Prostate gland (tissue), 2 donors: ENCODE data around the gene NUDT1.

Source experiments
- CTCF ChIP-seq, 4 experiments: fragments of 200-600 bp in 2 of 4; fragments of 450-650 bp in 2 of 4; sonication (generic) in 2 of 4; IDR thresholded peaks; 1 replicate in 3 of 4; 2 replicates in 1 of 4; pipeline ENCODE4 v1.5.1; 2016 to 2019; ENCODE audit warnings: antibody characterized with exemption in 4 of 4, mild to moderate bottlenecking in 2 of 4, moderate library complexity in 2 of 4
- POLR2A ChIP-seq: fragments of 450-650 bp; IDR thresholded peaks from one replicate; pipeline ENCODE4 v1.6.1; 2016; ENCODE audit warnings: antibody characterized with exemption, mild to moderate bottlenecking
- POLR2AphosphoS5 ChIP-seq: sonication (generic); formaldehyde crosslinking; IDR thresholded peaks from one replicate; pipeline ENCODE4 v1.6.1; 2017; ENCODE audit warnings: antibody characterized with exemption

DNA sequence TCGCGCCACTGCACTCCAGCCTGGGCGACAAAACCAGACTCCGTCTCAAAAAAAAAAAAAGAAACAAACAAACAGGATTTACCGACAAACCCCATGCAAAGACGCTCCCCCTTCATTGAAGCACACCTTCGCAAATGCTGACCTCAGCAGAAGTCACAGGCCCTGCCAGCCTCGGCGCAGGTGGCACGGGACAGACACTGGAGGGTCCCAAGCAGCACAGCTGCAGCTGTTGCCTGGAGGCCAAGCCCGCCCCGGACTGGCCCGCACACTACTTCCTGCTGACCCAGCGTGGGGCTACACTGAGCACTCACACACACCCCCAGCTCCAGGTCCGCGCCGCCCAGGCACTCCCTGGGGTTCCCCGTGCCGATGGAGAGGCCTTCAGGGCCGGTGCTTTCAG is 41.0 kb downstream of the NUDT1 start:
- TF ChIP-seq POLR2A (no peak), CTCF (IDR thresholded peaks at IDR 0.05) (no peak), POLR2AphosphoS5 (no peak)
